HG02943 (cell line): ENCODE results near the gene CSGALNACT2.

ENCODE experiments used
- ATAC-seq: cut with Tn5 transposase; IDR thresholded peaks from one replicate; pipeline ENCODE4 v1.9.1; 2021; ENCODE audit warnings: mild to moderate bottlenecking, low read depth, moderate library complexity; ENCODE audit not compliant: unreplicated experiment

Gene CSGALNACT2

GRCh38 chr10:43123361-43124093 lies 14.7 kb upstream of the CSGALNACT2 start:
- ATAC-seq, result no peak

GRCh38 chr10:43124094-43124521 lies 14.1 kb upstream of the CSGALNACT2 start:
- no peak for ATAC-seq

- no peak for ATAC-seq
Measured at GRCh38 chr10:43124574-43125273, 13.5 kb upstream of the CSGALNACT2 start.

- ATAC-seq, result no peak
Measured at GRCh38 chr10:43125274-43125845, 12.9 kb upstream of the CSGALNACT2 start.

GRCh38 chr10:43125881-43126731 lies 12.1 kb upstream of the CSGALNACT2 start:
- no peak for ATAC-seq

- peak; percentile 58 for ATAC-seq
Measured at GRCh38 chr10:43126759-43127424, 11.4 kb upstream of the CSGALNACT2 start.

- ATAC-seq, result no peak
Measured at GRCh38 chr10:43127442-43127841, 10.8 kb upstream of the CSGALNACT2 start.

- ATAC-seq, result no peak
Measured at GRCh38 chr10:43128331-43128730, 9.9 kb upstream of the CSGALNACT2 start.

- no peak for ATAC-seq
Measured at GRCh38 chr10:43128958-43129706, 9.1 kb upstream of the CSGALNACT2 start.

GRCh38 chr10:43130770-43131171 lies 7.5 kb upstream of the CSGALNACT2 start:
- ATAC-seq, result no peak

- no peak for ATAC-seq
Measured at GRCh38 chr10:43131256-43131655, 7.0 kb upstream of the CSGALNACT2 start.

- ATAC-seq, result no peak
Measured at GRCh38 chr10:43131906-43132305, 6.3 kb upstream of the CSGALNACT2 start.

- ATAC-seq, result no peak
Measured at GRCh38 chr10:43132867-43133787, 5.1 kb upstream of the CSGALNACT2 start.

- no peak for ATAC-seq
Measured at GRCh38 chr10:43134126-43134905, 3.9 kb upstream of the CSGALNACT2 start.

GRCh38 chr10:43135064-43135463 lies 3.2 kb upstream of the CSGALNACT2 start:
- ATAC-seq, result no peak

- no peak for ATAC-seq
Measured at GRCh38 chr10:43135656-43136055, 2.6 kb upstream of the CSGALNACT2 start.

GRCh38 chr10:43136432-43136831 lies 1.8 kb upstream of the CSGALNACT2 start:
- ATAC-seq, result no peak
